H1 (cell line): ENCODE results near the gene ARID1B. TPM values are rescaled to one million over a fixed set of nuclear protein-coding genes. Genes with fewer than 3 reads are reported as not detected.

Experiments
- CHD1 ChIP-seq: IDR thresholded peaks from 2 replicates; pipeline ENCODE4 v1.6.1; 2012; ENCODE audit warnings: low read depth, low read length, improper control_type of control experiment
- polyA plus RNA-seq, 7 experiments: library from polyadenylated mRNA; depleted of rRNA in 3 of 7; stranded (reverse) in 5 of 7; unstranded in 2 of 7; fragments of >200 nt in 5 of 7; fragments of 200-250 nt in 2 of 7; gene quantifications; 1 replicate in 5 of 7; 2 replicates in 1 of 7; 4 replicates in 1 of 7; pipeline versions ENCODE4 v1.2.1 to v1.2.3, GENCODE V29; 2011 to 2013; ENCODE audit warnings: missing spikeins in 2 of 7, mixed read lengths in 2 of 7
- total RNA-seq: library from RNA; stranded (reverse); fragmentation: NEBNext Ultra II Directional; extraction: Animal tissue kit (Norgen Biotek cat#: 25700); gene quantifications from 2 replicates; pipeline ENCODE4 v1.2.1, GENCODE V29; 2021

Gene ARID1B
- total and polyA plus RNA-seq, 2 of the 8 experiments (the other 6 are each of a cell fraction or from before 2014, with no cell fraction given), result 24.3 to 70.3 TPM

DNA sequence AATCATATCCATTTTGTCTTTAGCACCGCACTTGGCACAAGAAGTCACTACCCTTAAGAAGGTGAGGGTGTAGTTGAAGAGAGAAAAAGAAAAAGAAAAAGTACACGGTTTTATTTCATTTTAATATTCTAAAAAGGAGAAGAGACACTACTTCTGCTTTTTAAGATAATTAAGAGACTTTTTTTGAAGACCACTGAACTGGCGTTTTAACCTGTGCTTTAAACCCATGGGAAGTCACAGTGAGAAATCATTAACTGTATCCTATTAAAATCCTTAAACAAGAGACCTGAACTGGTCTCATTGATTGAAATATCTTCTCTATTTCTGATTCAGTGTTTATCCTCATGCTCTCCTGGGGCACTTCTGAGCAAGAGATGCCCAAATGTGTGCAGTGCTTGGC is 302.6 kb downstream of the ARID1B start (continued):
- no peak for TF ChIP-seq CHD1
